K562 (cell line): Measurements from ENCODE around the gene SURF4. TPM values are rescaled to one million over a fixed set of nuclear protein-coding genes. Genes with fewer than 3 reads are reported as not detected.

ENCODE experiments used
- ATAC-seq: fragments of 200-7000 bp; cut with Tn5 transposase; 3 replicates; pipeline ENCODE4 v1.9.1; 2020; ENCODE audit warnings: moderate library complexity
- BruUV-seq: library from RNA; stranded (reverse); fragments of 400-500 nt; replicated peaks from 2 replicates; lab custom pipeline; 2021; lab: Mats Ljungman, UMichigan
- CTCF ChIA-PET: fragments of 300-600 bp; formaldehyde crosslinking; extraction: SDS; loops from one replicate; lab custom pipeline; 2021; ENCODE audit warnings: low intra/inter-chr PET ratio; lab: Yijun Ruan, JAX
- POLR2A ChIA-PET: fragments of 300-600, 350-650 bp; sonication (Branson Sonifier 250); formaldehyde crosslinking; extraction: SDS; loops from one replicate; lab custom pipeline; 2021; ENCODE audit warnings: antibody characterized with exemption, inconsistent platforms; lab: Yijun Ruan, JAX
- DNase-seq, 4 experiments: peaks; one replicate each; pipeline versions ENCODE4 v3.0.0 to v3.0.0-alpha.2; 2011 to 2018; ENCODE audit warnings: low spot score in 3 of 4, mixed read lengths in 3 of 4; ENCODE audit errors: extremely low read depth in 1 of 4
- FAIRE-seq: peaks from 2 replicates; lab custom pipeline; 2011; peaks lifted over from hg19 to GRCh38; lab: Jason Lieb, UNC
- H2AFZ ChIP-seq: 2 replicates; pipeline ENCODE4 v1.6.0; 2011; ENCODE audit warnings: low read depth, low read length, control low read depth, inconsistent platforms
- H3K27ac ChIP-seq: fragments of 200-600 bp; 3 replicates; pipeline ENCODE4 v1.8.0; 2011; ENCODE audit warnings: low read depth, mild to moderate bottlenecking, control low read depth, inconsistent platforms, low read length, moderate library complexity, mixed read lengths; ENCODE audit errors: extremely low read depth
- H3K27me3 ChIP-seq, 2 experiments: fragments of 300-600 bp in 1 of 2; 2 replicates in 1 of 2; 3 replicates in 1 of 2; pipeline versions ENCODE4 v1.6.0 to v1.8.0; 2011; ENCODE audit warnings: inconsistent platforms in 2 of 2, low read length in 2 of 2, mild to moderate bottlenecking in 1 of 2, mixed read lengths in 1 of 2, moderate library complexity in 1 of 2; ENCODE audit not compliant: control insufficient read depth in 2 of 2, insufficient read depth in 2 of 2
- H3K36me3 ChIP-seq: fragments of 300-600 bp; 3 replicates; pipeline ENCODE4 v1.8.0; 2011; ENCODE audit warnings: mild to moderate bottlenecking, low read length, inconsistent platforms; ENCODE audit not compliant: control insufficient read depth, insufficient read depth
- H3K4me1 ChIP-seq, 2 experiments: fragments of 200-600 bp in 1 of 2; replicated peaks in 1 of 2; 2 replicates in 1 of 2; 3 replicates in 1 of 2; pipeline versions ENCODE4 v1.5.1 to v1.8.0; 2011; ENCODE audit warnings: inconsistent platforms in 2 of 2, low read length in 2 of 2, mild to moderate bottlenecking in 1 of 2, mixed read lengths in 1 of 2, moderate library complexity in 1 of 2; ENCODE audit not compliant: control insufficient read depth in 2 of 2, insufficient read depth in 2 of 2
- H3K4me2 ChIP-seq: 2 replicates; pipeline ENCODE4 v1.6.1; 2011; ENCODE audit warnings: low read length, control low read depth, inconsistent platforms, mixed read lengths; ENCODE audit not compliant: insufficient read depth
- H3K4me3 ChIP-seq: fragments of 200-600 bp; sonication (generic), shearing (Covaris generic); 2 replicates; pipeline ENCODE4 v1.5.1; 2016; ENCODE audit warnings: control low read depth, inconsistent platforms
- H3K79me2 ChIP-seq: fragments of 200-600 bp; 3 replicates; pipeline ENCODE4 v1.8.0; 2011; ENCODE audit warnings: low read length, inconsistent platforms; ENCODE audit not compliant: control insufficient read depth, insufficient read depth
- H3K9ac ChIP-seq, 2 experiments: 2 replicates each; pipeline versions ENCODE4 v1.6.0 to v1.6.1; 2011; ENCODE audit warnings: low read depth in 2 of 2, low read length in 2 of 2, control low read depth in 1 of 2, inconsistent platforms in 1 of 2, mild to moderate bottlenecking in 1 of 2, mixed read lengths in 1 of 2; ENCODE audit not compliant: insufficient read depth in 1 of 2
- H3K9me1 ChIP-seq: one replicate; pipeline ENCODE4 v1.6.0; 2011; ENCODE audit warnings: inconsistent platforms, mild to moderate bottlenecking, low read length, moderate library complexity; ENCODE audit not compliant: control insufficient read depth, insufficient read depth
- H3K9me3 ChIP-seq: replicated peaks from 2 replicates; pipeline ENCODE4 v1.5.1; 2011; ENCODE audit warnings: low read depth, low read length, inconsistent platforms; ENCODE audit not compliant: control insufficient read depth, insufficient read depth
- H4K20me1 ChIP-seq: replicated peaks from 2 replicates; pipeline ENCODE4 v1.6.1; 2011; ENCODE audit warnings: low read length, inconsistent platforms, mixed read lengths; ENCODE audit not compliant: control insufficient read depth, insufficient read depth
- HIVEP1 ChIP-seq: fragments of 250-450 bp; sonication (Bioruptor Pico); IDR thresholded peaks from 2 replicates; pipeline ENCODE4 v1.4.0; 2020; ENCODE audit warnings: mild to moderate bottlenecking
- MTA3 ChIP-seq: fragments of 450-650 bp; formaldehyde crosslinking; IDR thresholded peaks from 2 replicates; pipeline ENCODE4 v1.6.1; 2017; ENCODE audit warnings: mild to moderate bottlenecking, borderline replicate concordance
- NFIC ChIP-seq: fragments of 450-650 bp; IDR thresholded peaks from 2 replicates; pipeline ENCODE4 v1.6.1; 2017; ENCODE audit warnings: mild to moderate bottlenecking, inconsistent platforms
- NFIX ChIP-seq: fragments of 250-450 bp; sonication (Bioruptor Pico); IDR thresholded peaks from 2 replicates; pipeline ENCODE4 v1.4.0; 2020; ENCODE audit warnings: low read depth, mild to moderate bottlenecking, moderate library complexity
- ZNF354B ChIP-seq: fragments of 250-450 bp; sonication (Bioruptor Pico); IDR thresholded peaks from 2 replicates; pipeline ENCODE4 v1.4.0; 2020
- WGBS: fragments of 100-300 bp; shearing (Covaris generic); methylation state at CpG from one replicate; pipeline ENCODE4 v1.1.6; 2016; ENCODE audit warnings: low coverage, mixed read lengths; ENCODE audit not compliant: insufficient coverage; ENCODE audit errors: missing lambda C conversion rate; 5-methylcytosine and 5-hydroxymethylcytosine counted together
- in situ Hi-C: fragments of 300-500 bp; cut with MboI; formaldehyde crosslinking; loops from 4 replicates; pipeline ENCODE4 v1.15.0; 2018; ENCODE audit warnings: inconsistent platforms, mixed read lengths
- intact Hi-C: fragments of 100-400 bp; cut with micrococcal nuclease; formaldehyde crosslinking; loops from 2 replicates; pipeline ENCODE4 v1.14.2; 2022
- polyA plus RNA-seq, 8 experiments: library from polyadenylated mRNA; depleted of rRNA in 4 of 8; stranded (reverse) in 5 of 8; unstranded in 3 of 8; fragments of >200 nt; fragmentation: Nextera tagmentation in 2 of 8; fragmentation: Illumina TruSeq in 1 of 8; extraction: Ambion mirVana in 2 of 8; extraction: Trizol in 1 of 8; gene quantifications; 2 replicates each; pipeline versions ENCODE4 v1.2.1 to v1.2.3, GENCODE V29; 2011 to 2014; ENCODE audit warnings: inconsistent platforms in 1 of 8, missing spikeins in 1 of 8
- total RNA-seq, 7 experiments: library from RNA; depleted of rRNA in 6 of 7; stranded (reverse); fragments of >200 nt in 6 of 7; fragmentation: Illumina TruSeq in 2 of 7; extraction: Trizol in 2 of 7; gene quantifications; 2 replicates each; pipeline versions ENCODE4 v1.2.1 to v1.2.3, GENCODE V29; 2011 to 2021; ENCODE audit warnings: low replicate concordance in 1 of 7

SURF4 gene
- total and polyA plus RNA-seq, 9 of the 15 experiments (the other 6 are each of a cell fraction or from before 2014, with no cell fraction given), result 8.4 to 176 (median 130) TPM

- no peak for DNase-seq
- no peak overlapping the region for H3K4me3 ChIP-seq
- peak overlapping the region in 1 of 2 experiments; percentile 19; a peak in 1 of 4 replicates for H3K9ac ChIP-seq
- in situ Hi-C loops (no loop called here), intact Hi-C loops (no loop called here)
- WGBS, result 27% methylated on average over 1 of the region's 1 CpG
- ATAC-seq, result no peak
- no peaks in the 10 kb centered on the region; a peak in 1 of 5 replicates for H3K27me3 ChIP-seq
- POLR2A ChIA-PET, result interaction anchor here (0.6 to 8.3 kb wide), 8 partner anchors 8 to 73 kb away, joined by 3 to 81 read pairs (median 6); partner anchors contain the start of genes MED22 and RPL7A
- CTCF ChIA-PET, result no interaction called here
- BruUV-seq, result no TSS peak
- peaks cover 6% of the 10 kb centered on the region; the same call in 1 of the 2 replicates for H4K20me1 ChIP-seq
- TF ChIP-seq NFIX (peak; percentile 91), HIVEP1 (CRISPR knock-in tag) (no peak), MTA3 (no peak), ZNF354B (no peak), NFIC (peak; percentile 97)
- no peak for FAIRE-seq
- H3K9me1 ChIP-seq, result no peaks in the 10 kb centered on the region
- H3K36me3 ChIP-seq, result peaks cover 6% of the 10 kb centered on the region; the same call in 1 of the 3 replicates
- no peak overlapping the region for H3K27ac ChIP-seq
- H3K9me3 ChIP-seq, result peaks cover 5% of the 10 kb centered on the region
- H3K4me2 ChIP-seq, result no peak overlapping the region
- peaks cover 18 to 29% of the 10 kb centered on the region in 2 experiments; a peak in 4 of 5 replicates for H3K4me1 ChIP-seq
- H2AFZ ChIP-seq, result no peak overlapping the region
- H3K79me2 ChIP-seq, result peaks cover 32% of the 10 kb centered on the region
Observed at GRCh38 chr9:133378408-133378962, 2.6 kb upstream of the SURF4 start.
